Measurements from ENCODE around the gene NFATC1. TPM values are rescaled to one million over a fixed set of nuclear protein-coding genes. Genes with fewer than 3 reads are reported as not detected.

Gene NFATC1
- total RNA-seq, 4 donors from 2014 or later, result 0.79 to 4.8 (median 2.6) TPM

DNA sequence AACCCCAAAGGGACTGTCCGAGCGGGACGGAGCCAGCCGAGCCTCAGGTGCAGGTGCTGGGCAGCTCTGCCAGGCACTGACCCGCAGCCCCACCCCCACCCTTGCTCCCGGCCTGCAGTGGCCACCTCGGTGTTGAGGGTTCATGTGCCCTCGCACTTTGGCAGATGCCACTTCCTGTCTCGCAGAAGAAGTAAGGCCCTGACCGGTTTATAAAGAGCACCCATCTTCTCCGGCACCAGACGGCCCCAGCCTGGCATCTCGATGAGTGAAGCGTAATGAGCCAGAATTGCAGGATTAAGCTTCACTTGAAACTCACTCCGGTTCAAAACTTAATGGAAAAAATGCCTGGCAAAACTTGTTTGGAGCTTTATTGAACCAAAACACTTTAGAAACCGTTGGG, 10.9 kb upstream of the NFATC1 start:
- H3K36me3 ChIP-seq, result no peaks in the 10 kb centered on the region
- H3K4me1 ChIP-seq, result peaks cover 0 to 10% (median 0%) of the 10 kb centered on the region in 3 donors
- WGBS, 2 donors, result 49 to 70% methylated on average over 6 to 7 of the region's 16 CpGs
- DNase-seq, result no peak
- no peak overlapping the region for H3K4me3 ChIP-seq
- peaks cover 0 to 71% (median 0%) of the 10 kb centered on the region in 4 donors for H3K27me3 ChIP-seq
- no peak overlapping the region for H3K27ac ChIP-seq
- H3K9me3 ChIP-seq, result no peaks in the 10 kb centered on the region
- TF ChIP-seq POLR2A (IDR thresholded peaks at IDR 0.05), result no peak
- TF ChIP-seq, protein P1, sequence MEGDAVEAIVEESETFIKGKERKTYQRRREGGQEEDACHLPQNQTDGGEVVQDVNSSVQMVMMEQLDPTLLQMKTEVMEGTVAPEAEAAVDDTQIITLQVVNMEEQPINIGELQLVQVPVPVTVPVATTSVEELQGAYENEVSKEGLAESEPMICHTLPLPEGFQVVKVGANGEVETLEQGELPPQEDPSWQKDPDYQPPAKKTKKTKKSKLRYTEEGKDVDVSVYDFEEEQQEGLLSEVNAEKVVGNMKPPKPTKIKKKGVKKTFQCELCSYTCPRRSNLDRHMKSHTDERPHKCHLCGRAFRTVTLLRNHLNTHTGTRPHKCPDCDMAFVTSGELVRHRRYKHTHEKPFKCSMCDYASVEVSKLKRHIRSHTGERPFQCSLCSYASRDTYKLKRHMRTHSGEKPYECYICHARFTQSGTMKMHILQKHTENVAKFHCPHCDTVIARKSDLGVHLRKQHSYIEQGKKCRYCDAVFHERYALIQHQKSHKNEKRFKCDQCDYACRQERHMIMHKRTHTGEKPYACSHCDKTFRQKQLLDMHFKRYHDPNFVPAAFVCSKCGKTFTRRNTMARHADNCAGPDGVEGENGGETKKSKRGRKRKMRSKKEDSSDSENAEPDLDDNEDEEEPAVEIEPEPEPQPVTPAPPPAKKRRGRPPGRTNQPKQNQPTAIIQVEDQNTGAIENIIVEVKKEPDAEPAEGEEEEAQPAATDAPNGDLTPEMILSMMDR (IDR thresholded peaks at IDR 0.05), result no peak
- intact Hi-C loops (cut with DNase I), result loop anchor here (5.0 kb wide), 1 partner anchor 142 kb away; no protein-coding TSS in a partner anchor

DNA sequence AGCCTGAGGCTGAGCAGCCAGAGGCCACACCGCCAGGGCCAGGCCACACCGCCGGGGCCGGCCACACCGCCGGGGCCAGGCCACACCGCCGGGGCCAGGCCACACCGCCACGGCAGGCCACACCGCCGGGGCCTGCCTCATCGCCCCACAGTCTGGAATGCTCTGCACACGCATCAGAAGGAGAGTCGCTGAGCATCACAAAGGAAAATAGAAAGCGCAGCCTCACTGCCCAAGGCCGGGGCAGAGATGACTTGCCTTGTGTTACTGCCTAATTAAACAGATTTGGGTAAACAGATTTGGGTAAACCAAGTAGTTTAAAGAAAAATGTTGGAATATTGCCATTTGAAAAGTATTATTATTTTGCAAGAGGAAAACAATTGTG, 10.4 kb upstream of the NFATC1 start:
- Histone ChIP-seq H3K27ac (no peak overlapping the region), H3K9me3 (no peaks in the 10 kb centered on the region), H3K36me3 (no peaks in the 10 kb centered on the region), H3K4me3 (no peak overlapping the region), H3K4me1 (peaks cover 0 to 10% (median 0%) of the 10 kb centered on the region in 3 donors), H3K27me3 (peaks cover 0 to 72% (median 0%) of the 10 kb centered on the region in 4 donors)
- 75 to 100% methylated on average over 1 to 15 of the region's 17 CpGs for WGBS, 2 donors
- intact Hi-C loops (cut with DNase I), result no loop called here
- no peak for TF ChIP-seq POLR2A (IDR thresholded peaks at IDR 0.05)
- no peak for DNase-seq

DNA sequence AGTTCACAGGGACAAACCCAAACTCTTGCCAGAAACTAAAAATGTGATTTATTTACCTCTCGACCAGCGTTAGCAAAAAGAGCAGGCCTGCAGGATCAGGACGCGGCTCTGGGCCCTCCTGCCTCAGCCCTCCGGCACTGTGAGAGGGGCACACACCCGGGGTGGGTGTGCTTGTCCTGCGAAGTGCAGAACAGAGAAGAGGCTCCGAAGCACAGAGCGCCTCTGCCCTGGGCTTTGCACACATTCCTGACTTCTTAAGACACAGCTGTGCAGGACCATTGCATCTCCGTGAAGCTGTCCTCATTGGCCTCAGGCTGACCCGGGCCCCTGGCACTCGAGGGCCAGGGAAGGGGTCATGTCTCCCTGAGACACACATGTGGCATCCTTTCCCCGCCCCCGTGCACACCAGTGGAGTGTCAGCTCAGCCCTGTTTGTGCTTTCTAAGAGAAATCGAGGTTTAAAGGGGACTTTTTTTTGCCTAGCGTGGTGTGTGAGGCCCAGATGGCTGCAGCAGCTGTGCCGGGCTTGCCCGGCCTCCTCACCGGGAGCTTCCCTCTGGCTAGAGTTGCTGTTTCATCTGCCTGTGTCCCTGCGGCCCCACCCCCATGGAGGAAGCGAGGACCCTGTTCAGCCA, 9.9 kb upstream of the NFATC1 start:
- 62 to 65% methylated on average over 14 to 18 of the region's 21 CpGs for WGBS, 2 donors
- Histone ChIP-seq H3K9me3 (no peaks in the 10 kb centered on the region), H3K27ac (no peak overlapping the region), H3K27me3 (peaks cover 0 to 75% (median 0%) of the 10 kb centered on the region in 4 donors), H3K36me3 (no peaks in the 10 kb centered on the region), H3K4me3 (no peak overlapping the region), H3K4me1 (peaks cover 0 to 10% (median 0%) of the 10 kb centered on the region in 3 donors)
- intact Hi-C loops (cut with DNase I), result no loop called here
- no peak for DNase-seq
- TF ChIP-seq, protein P1 (IDR thresholded peaks at IDR 0.05), result no peak
- TF ChIP-seq POLR2A (IDR thresholded peaks at IDR 0.05), result no peak

DNA sequence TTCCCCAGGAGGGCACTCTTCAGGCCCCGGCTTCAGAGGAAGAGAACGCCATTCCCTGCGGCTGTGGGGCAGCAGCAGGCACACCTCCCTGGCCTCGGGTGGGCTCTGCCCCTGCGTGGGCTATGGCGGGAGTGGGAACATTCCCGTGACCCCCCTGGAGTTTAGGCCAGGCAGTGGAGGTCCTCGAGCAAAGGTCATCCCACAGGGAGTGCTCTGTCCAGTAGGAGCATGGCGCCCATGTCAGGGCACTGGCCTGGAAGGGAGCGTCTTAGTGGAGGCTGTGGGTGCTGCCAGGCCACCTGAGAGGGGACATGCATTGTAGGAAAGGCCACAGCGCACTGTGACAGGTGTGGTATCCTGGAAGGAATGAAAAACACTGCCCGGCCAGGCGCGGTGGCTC, 9.2 kb upstream of the NFATC1 start:
- H3K4me1 ChIP-seq, result peaks cover 0 to 10% (median 0%) of the 10 kb centered on the region in 3 donors
- no peak overlapping the region for H3K4me3 ChIP-seq
- DNase-seq, result no peak
- TF ChIP-seq, protein P1 (IDR thresholded peaks at IDR 0.05), result no peak
- no peak for TF ChIP-seq POLR2A (IDR thresholded peaks at IDR 0.05)
- H3K36me3 ChIP-seq, result no peaks in the 10 kb centered on the region
- H3K27ac ChIP-seq, result no peak overlapping the region
- no peaks in the 10 kb centered on the region for H3K9me3 ChIP-seq
- WGBS, 2 donors, result 100% methylated on average over 4 of the region's 14 CpGs; no CpG with 5 or more reads in 1 of the 2 donors
- intact Hi-C loops (cut with DNase I), result no loop called here
- H3K27me3 ChIP-seq, result peaks cover 0 to 83% (median 0%) of the 10 kb centered on the region in 4 donors

DNA sequence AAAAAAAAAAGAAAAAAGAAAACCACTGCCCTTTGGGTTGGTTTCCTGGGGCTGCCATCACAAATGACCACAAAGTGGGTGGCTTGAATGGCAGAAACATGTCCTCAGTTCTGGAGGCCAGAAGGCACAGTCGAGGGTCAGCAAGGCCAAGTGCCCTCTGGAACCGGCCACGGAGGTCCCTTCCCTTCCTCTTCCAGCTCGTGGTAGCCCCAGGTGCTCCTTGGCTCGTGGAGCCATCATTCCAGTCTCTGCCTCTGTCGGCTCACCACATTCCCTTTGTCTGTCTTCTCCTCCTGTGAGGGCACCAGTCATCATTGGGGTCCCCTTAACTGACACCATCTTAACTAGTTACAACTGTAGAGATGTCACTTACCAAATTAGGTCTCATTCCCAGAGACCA, 8.5 kb upstream of the NFATC1 start:
- Histone ChIP-seq H3K4me3 (no peak overlapping the region), H3K36me3 (no peaks in the 10 kb centered on the region), H3K9me3 (no peaks in the 10 kb centered on the region), H3K27ac (no peak overlapping the region), H3K27me3 (peaks cover 0 to 88% (median 0%) of the 10 kb centered on the region in 4 donors), H3K4me1 (peaks cover 0 to 10% (median 0%) of the 10 kb centered on the region in 3 donors)
- DNase-seq, result no peak
- WGBS, 2 donors, result 56 to 61% methylated on average over 6 of the region's 6 CpGs
- intact Hi-C loops (cut with DNase I), result no loop called here
- TF ChIP-seq, protein P1 (IDR thresholded peaks at IDR 0.05), result no peak

Measured in esophagus squamous epithelium (tissue), 5 donors.